ENCODE results near the gene ZBTB7C.
"Not testable (repeated sequence)": the region's sequence is repeated elsewhere in the genome, so short reads cannot be mapped to it uniquely, and the experiment has no call there.

ZBTB7C gene

DNA sequence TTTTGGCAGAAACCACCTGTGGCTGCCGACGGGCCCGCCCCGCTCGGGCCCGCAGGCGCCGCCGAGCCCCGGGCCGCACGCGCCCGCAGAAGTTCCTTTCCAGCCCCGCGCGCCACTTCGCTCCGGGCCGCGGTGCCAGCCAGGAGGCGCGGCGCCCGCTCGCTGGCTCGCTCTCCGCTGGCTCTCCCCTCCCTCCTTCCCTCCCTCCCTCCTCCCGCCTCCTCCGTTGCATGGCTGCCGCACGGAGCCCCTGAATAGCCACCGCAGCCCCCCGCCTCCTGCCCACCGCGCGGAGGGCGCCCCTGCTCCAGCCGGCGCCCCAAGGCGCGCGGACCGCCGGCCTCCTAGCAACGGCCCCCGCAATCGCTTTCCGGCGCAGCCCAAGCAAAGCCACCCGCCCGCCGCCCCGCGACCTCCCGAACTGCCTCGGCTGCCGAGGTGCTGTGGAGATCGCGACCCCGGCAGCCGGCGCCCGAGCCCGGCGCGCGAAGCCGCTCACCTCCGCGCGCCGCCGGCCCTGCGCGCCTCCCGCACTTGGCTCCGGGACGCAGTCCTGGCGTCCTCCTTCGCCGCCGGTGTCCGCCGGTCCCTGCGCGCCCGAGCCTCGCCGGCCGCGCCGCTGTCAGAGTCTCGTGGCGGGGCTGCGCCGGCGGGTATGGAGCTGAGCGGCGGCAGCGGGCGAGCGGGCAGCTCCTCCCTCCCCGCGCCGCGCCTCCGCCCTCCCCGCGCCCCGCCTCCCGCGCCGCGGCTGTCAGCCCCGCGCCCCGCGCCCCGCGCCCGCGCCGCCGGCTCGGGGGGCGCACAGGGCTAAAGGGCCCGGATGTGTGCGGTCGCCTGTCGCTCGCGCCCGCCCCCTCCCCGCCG lies at the start of gene ZBTB7C:
Gene ZBTB7C, minus strand, starts transcription at position 657 of the 864 bp plus-strand sequence.
- DNase-seq (ENCODE audit: low read depth in 2 of 3, low spot score in 1 of 3), result no peak

DNA sequence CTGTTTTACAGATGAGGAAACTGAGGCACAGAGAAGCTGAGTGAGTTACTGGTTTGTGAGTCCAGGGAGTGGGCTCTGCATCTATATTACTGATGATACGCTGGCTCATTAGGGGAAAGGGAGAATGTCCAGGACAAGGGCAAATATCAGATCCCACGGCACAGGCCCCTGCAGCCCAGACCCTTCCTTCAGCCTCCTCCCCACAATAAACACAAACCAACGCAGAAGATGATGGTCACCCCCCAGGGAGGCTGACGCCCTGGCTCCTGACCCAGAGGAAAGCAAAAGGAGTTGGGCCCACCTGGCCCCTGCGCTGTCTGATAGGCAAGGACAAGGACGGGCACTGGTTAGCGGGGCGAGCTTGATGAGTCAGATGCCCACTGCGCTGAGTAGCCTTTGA lies 47.7 kb upstream of the ZBTB7C start:
- DNase-seq (ENCODE audit: low read depth in 2 of 3, low spot score in 1 of 3), result no peak

- peak; percentile 10 to 28 (median 16) for DNase-seq (ENCODE audit: low read depth in 2 of 3, low spot score in 1 of 3)
Observed at GRCh38 chr18:48455555-48456478, 46.6 kb upstream of the ZBTB7C start.

- no peak for DNase-seq (ENCODE audit: low read depth in 2 of 3, low spot score in 1 of 3)
Observed at GRCh38 chr18:48454261-48454757, 45.1 kb upstream of the ZBTB7C start.

GRCh38 chr18:48453330-48454066 lies 44.3 kb upstream of the ZBTB7C start:
- DNase-seq (ENCODE audit: low read depth in 2 of 3, low spot score in 1 of 3), result no peak

DNA sequence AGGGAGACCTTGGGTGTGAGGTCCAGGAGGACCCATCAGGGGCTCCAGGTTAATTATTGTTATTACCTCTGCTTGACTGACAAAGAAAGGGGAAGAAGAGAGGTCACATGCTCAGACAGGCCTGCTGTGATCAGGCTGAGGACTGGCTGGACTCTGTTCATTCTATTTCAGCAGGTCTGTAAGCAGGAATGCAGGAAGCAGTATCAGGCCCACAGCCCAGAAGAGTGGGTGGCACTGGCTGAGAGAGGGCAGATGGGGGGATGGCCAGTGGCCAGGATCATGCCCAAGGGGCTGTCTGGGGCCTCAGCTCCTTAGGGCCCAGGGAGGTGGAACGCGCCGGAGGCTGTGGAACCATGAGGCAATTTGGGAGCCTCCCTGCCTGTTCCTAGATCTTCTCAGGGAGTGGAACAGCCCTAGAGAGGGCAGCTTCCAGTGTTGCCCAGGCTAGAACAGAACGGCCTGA lies 43.7 kb upstream of the ZBTB7C start:
- DNase-seq (ENCODE audit: low read depth in 2 of 3, low spot score in 1 of 3), result no peak

- DNase-seq (ENCODE audit: low read depth in 2 of 3, low spot score in 1 of 3), result no peak
Observed at GRCh38 chr18:48450685-48451084, 41.5 kb upstream of the ZBTB7C start.

DNA sequence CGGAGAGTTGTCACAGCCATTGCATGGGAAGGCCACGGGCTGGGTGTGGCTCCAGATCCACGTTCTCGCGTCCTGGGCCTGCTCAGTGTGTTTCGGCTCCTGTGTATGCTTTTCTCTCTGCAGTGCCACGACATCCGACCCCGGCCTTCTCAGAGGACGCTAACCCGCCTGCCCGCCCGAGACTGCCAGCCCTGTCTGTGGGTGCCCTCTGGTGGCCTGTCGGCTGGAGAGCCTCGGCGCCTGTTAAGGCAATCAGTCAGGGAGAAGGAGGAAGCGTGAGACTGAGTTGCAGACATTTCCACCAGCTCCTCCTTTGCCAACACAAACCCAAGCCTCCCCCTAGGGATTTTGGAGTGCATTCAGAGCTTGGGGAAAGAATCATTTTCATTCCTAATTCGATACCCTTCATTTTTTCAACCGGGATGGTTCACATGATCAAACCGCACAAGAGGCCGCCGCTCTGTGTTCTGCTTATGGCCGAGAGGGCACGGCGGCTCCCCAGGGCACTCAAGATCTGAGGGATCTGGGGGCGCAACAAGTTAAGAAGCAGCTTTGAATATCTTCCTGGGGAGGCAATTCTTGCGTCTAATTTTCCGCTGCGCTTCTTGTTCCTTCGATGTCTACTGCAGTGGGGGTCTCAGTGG lies 37.5 kb upstream of the ZBTB7C start:
- DNase-seq (ENCODE audit: low read depth in 2 of 3, low spot score in 1 of 3), result peak; percentile 58 to 63 (median 59)

DNA sequence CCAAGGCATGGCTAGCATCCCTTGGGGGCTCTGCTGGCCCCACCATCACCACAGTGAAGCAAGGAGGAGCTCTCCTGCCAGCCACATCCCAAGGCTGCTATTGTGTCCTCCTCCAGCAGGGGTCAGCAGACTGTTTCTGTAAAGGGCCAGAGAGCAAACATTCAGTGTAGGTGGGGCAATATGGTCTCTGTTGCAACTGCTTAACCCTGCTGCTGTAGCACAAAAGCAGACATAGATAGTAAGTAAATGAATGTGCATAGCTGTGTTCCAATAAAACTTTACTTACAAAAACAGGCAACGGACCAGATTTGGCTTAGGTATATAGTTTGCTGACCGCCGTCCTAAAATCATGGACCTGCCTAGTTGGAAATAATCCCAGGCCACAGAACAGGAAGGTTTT lies 36.4 kb upstream of the ZBTB7C start:
- DNase-seq (ENCODE audit: low read depth in 2 of 3, low spot score in 1 of 3), result peak; percentile 52 to 74 (median 65)

- no peak for DNase-seq (ENCODE audit: low read depth in 2 of 3, low spot score in 1 of 3)
Observed at GRCh38 chr18:48442761-48443160, 33.6 kb upstream of the ZBTB7C start.

GRCh38 chr18:48441405-48441881 lies 32.3 kb upstream of the ZBTB7C start:
- no peak for DNase-seq (ENCODE audit: low read depth in 2 of 3, low spot score in 1 of 3)

GRCh38 chr18:48440924-48441323 lies 31.7 kb upstream of the ZBTB7C start:
- DNase-seq (ENCODE audit: low read depth in 2 of 3, low spot score in 1 of 3), result no peak

DNA sequence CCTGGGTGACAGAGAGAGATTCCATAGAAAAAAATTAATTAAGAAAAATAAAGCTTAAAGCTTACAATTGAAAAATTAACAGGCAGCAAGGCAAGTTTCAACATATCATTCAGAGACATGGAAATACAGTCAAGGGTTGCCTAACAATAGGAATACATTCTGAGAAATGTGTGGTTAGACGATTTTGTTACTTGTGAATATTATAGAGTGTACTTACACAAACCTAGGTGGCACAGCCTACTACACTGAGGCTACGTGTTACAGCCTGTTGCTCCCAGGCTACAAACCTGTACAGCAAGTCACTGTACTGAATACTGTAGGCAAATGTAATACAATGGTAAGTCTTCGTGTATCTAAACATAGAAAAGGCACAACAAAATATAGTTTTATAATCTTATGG lies 27.7 kb upstream of the ZBTB7C start:
- DNase-seq (ENCODE audit: low read depth in 2 of 3, low spot score in 1 of 3), result no peak

GRCh38 chr18:48434382-48434781 lies 25.2 kb upstream of the ZBTB7C start:
- not testable (repeated sequence) for DNase-seq (ENCODE audit: low read depth in 2 of 3, low spot score in 1 of 3)

DNA sequence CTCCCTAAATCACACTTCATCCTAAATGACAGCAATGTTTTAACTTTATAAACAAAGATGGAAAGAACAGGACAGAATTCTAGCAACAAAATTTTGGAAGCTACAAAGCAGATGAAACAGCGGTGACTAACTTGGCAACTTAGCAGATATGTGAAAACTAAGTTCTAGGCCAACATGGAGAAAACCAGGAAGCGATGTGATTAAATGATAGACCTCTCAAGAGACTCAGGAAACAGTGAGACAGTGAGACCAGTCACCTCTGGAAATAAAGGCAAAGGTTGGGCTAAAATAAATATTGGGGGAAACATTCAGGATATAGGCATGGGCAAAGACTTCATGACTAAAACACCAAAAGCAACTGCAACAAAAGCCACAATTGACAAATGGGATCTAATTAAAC lies 24.4 kb upstream of the ZBTB7C start:
- no peak for DNase-seq (ENCODE audit: low read depth in 2 of 3, low spot score in 1 of 3)

- DNase-seq (ENCODE audit: low read depth in 2 of 3, low spot score in 1 of 3), result no peak
Observed at GRCh38 chr18:48430150-48430549, 21.0 kb upstream of the ZBTB7C start.

DNA sequence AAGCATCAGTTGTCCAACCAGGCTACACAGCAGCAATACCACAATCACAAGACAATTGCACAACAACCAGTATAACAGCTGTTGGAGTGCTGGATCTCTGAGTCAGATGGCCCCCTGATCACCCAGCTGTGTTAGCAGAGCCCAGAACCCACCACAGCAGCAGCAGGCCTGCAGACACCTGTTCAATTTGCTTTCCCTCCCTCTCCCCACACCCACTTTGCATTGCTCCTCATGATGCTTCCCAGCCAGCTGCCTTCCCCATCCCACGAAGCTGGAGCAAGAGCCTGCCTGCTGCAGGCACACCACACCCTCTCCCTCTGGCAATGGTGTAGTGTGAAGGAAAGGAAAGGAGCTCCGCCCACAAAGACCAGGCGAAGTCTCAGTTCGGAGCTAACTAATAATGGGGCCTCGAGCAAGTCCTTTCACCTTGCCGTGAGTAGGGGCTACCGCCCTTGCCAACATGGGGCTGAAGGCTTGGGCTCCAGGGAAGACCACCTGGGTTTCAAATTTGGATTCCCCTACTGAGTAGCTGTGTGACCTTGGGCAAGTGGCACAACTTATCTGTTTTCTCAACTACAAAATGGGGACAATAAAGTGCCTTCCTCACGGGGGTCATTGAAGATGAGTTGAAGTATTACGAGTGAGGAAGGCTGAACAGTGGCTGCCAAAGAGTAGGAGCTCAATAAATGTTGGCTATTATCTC lies 19.4 kb upstream of the ZBTB7C start:
- DNase-seq (ENCODE audit: low read depth in 2 of 3, low spot score in 1 of 3), result no peak

- no peak for DNase-seq (ENCODE audit: low read depth in 2 of 3, low spot score in 1 of 3)
Observed at GRCh38 chr18:48422947-48423378, 13.8 kb upstream of the ZBTB7C start.

GRCh38 chr18:48419277-48420022 lies 10.3 kb upstream of the ZBTB7C start:
- no peak for DNase-seq (ENCODE audit: low read depth in 2 of 3, low spot score in 1 of 3)

All from stimulated activated CD4-positive, alpha-beta T cell treated with anti-CD3 and anti-CD28 coated beads, Interleukin-12 subunit alpha, Interleukin-12 subunit beta, amount 100 ng/mL, for 48 hours (primary cell).